Stimulated activated CD8-positive, alpha-beta memory T cell treated with anti-CD3 and anti-CD28 coated beads, Interleukin-12 subunit alpha, Interleukin-12 subunit beta, amount 100 ng/mL, for 4 hours (primary cell): ENCODE data around the gene MROH2A.

Source experiments
- DNase-seq: peaks from one replicate; pipeline ENCODE4 v3.0.0-alpha.2; 2020; ENCODE audit warnings: low read depth

Gene MROH2A

GRCh38 chr2:233799716-233800115, 21.6 kb downstream of the MROH2A start:
- no peak for DNase-seq

- no peak for DNase-seq
These were observed 22.1 kb downstream of the MROH2A start for GRCh38 chr2:233800208-233800607.

GRCh38 chr2:233801357-233802131, 23.4 kb downstream of the MROH2A start:
- no peak for DNase-seq

GRCh38 chr2:233802132-233802815, 24.1 kb downstream of the MROH2A start:
- no peak for DNase-seq

- DNase-seq: no peak
These were observed 25.3 kb downstream of the MROH2A start for GRCh38 chr2:233803292-233803911.

GRCh38 chr2:233803994-233804393, 25.9 kb downstream of the MROH2A start:
- DNase-seq: no peak

GRCh38 chr2:233807215-233807865, 29.2 kb downstream of the MROH2A start:
- no peak for DNase-seq

GRCh38 chr2:233807966-233808935, 30.1 kb downstream of the MROH2A start:
- no peak for DNase-seq

GRCh38 chr2:233810385-233810784, 32.3 kb downstream of the MROH2A start:
- DNase-seq: no peak

- DNase-seq: no peak
These were observed 33.0 kb downstream of the MROH2A start for GRCh38 chr2:233811087-233811486.

- DNase-seq: no peak
These were observed 33.6 kb downstream of the MROH2A start for GRCh38 chr2:233811732-233812131.

GRCh38 chr2:233813236-233814055, 35.3 kb downstream of the MROH2A start:
- DNase-seq: no peak

- no peak for DNase-seq
These were observed 36.1 kb downstream of the MROH2A start for GRCh38 chr2:233814056-233814835.

GRCh38 chr2:233815861-233816260, 37.7 kb downstream of the MROH2A start:
- no peak for DNase-seq

- DNase-seq: no peak
These were observed 38.2 kb downstream of the MROH2A start for GRCh38 chr2:233816334-233816733.

- no peak for DNase-seq
These were observed 38.6 kb downstream of the MROH2A start for GRCh38 chr2:233816771-233817170.

GRCh38 chr2:233817361-233817911, 39.3 kb downstream of the MROH2A start:
- DNase-seq: no peak

- no peak for DNase-seq
These were observed 40.0 kb downstream of the MROH2A start for GRCh38 chr2:233817995-233818638.
